ENCODE data around the gene TTLL11.
"Not testable (repeated sequence)": the region's sequence is repeated elsewhere in the genome, so short reads cannot be mapped to it uniquely, and the experiment has no call there.

The TTLL11 gene

GRCh38 chr9:121895818-121896544 lies 197.1 kb downstream of the TTLL11 start:
- H3K27ac ChIP-seq = peak overlapping the region; percentile 53
- ChIA-PET POLR2A (ENCODE audit: low non-redundant PET) (no interaction called here), CTCF (interaction anchor here (0.7 kb wide), 1 partner anchor 1327 kb away, joined by 3 read pairs; no protein-coding TSS in a partner anchor)
- DNase-seq (ENCODE audit: low spot score) = peak; percentile 54
- no peak for TF ChIP-seq CTCF (conservative IDR thresholded peaks at IDR 0.05; ENCODE audit: low read depth)

- ChIA-PET CTCF (no interaction called here), POLR2A (ENCODE audit: low non-redundant PET) (no interaction called here)
- TF ChIP-seq CTCF (conservative IDR thresholded peaks at IDR 0.05; ENCODE audit: low read depth) = no peak
- no peak overlapping the region for H3K27ac ChIP-seq
- DNase-seq (ENCODE audit: low spot score) = no peak
These were observed 197.8 kb downstream of the TTLL11 start for GRCh38 chr9:121895358-121895757.

- DNase-seq (ENCODE audit: low spot score); CTCF ChIA-PET; POLR2A ChIA-PET (ENCODE audit: low non-redundant PET); H3K27ac ChIP-seq: not testable (repeated sequence)
These were observed 198.7 kb downstream of the TTLL11 start for GRCh38 chr9:121894380-121894779.

- H3K27ac ChIP-seq = no peak overlapping the region
- CTCF ChIA-PET = no interaction called here
- POLR2A ChIA-PET (ENCODE audit: low non-redundant PET) = no interaction called here
- no peak for DNase-seq (ENCODE audit: low spot score)
- no peak for TF ChIP-seq CTCF (conservative IDR thresholded peaks at IDR 0.05; ENCODE audit: low read depth)
These were observed 199.3 kb downstream of the TTLL11 start for GRCh38 chr9:121893786-121894185.

- POLR2A ChIA-PET (ENCODE audit: low non-redundant PET) = no interaction called here
These were observed 200.4 kb downstream of the TTLL11 start for GRCh38 chr9:121892706-121893105.

GRCh38 chr9:121890746-121891145 lies 202.4 kb downstream of the TTLL11 start:
- no peak for TF ChIP-seq CTCF (conservative IDR thresholded peaks at IDR 0.05; ENCODE audit: low read depth)
- ChIA-PET POLR2A (ENCODE audit: low non-redundant PET) (no interaction called here), CTCF (no interaction called here)
- DNase-seq (ENCODE audit: low spot score) = no peak
- H3K27ac ChIP-seq = no peak overlapping the region

More at GRCh38 chr9:121892706-121893105, 200.4 kb downstream of the TTLL11 start:
- DNase-seq (ENCODE audit: low spot score) = no peak
- no peak overlapping the region for H3K27ac ChIP-seq
- no peak for TF ChIP-seq CTCF (conservative IDR thresholded peaks at IDR 0.05; ENCODE audit: low read depth)
- CTCF ChIA-PET = no interaction called here

GRCh38 chr9:121889990-121890563 lies 203.0 kb downstream of the TTLL11 start:
- TF ChIP-seq CTCF (conservative IDR thresholded peaks at IDR 0.05; ENCODE audit: low read depth) = no peak
- ChIA-PET CTCF (no interaction called here), POLR2A (ENCODE audit: low non-redundant PET) (no interaction called here)
- no peak for DNase-seq (ENCODE audit: low spot score)
- no peak overlapping the region for H3K27ac ChIP-seq

Measured in RWPE1 (cell line).